Common myeloid progenitor, CD34-positive (primary cell): ENCODE measurements around the gene SF1.

Experiments
- CTCF ChIA-PET: fragments of 350-600 bp; sonication (Branson Sonifier 250); formaldehyde crosslinking; loops from one replicate; lab custom pipeline; 2021; ENCODE audit warnings: antibody characterized with exemption; lab: Charles Lee
- POLR2A ChIA-PET: fragments of 350-600 bp; sonication (Branson Sonifier 250); formaldehyde crosslinking; loops from one replicate; lab custom pipeline; 2021; ENCODE audit warnings: antibody characterized with exemption; lab: Charles Lee
- DNase-seq, 3 donors: peaks; one replicate each; pipeline versions ENCODE4 v3.0.0 to v3.0.0-alpha.2; 2013
- H3K27ac ChIP-seq, 2 experiments: 1 replicate in 1 of 2; 2 replicates in 1 of 2; pipeline ENCODE4 v1.7.0; 2013; ENCODE audit warnings: inconsistent platforms in 2 of 2, low read length in 2 of 2, mild to moderate bottlenecking in 2 of 2, low read depth in 1 of 2, moderate library complexity in 1 of 2; ENCODE audit not compliant: severe bottlenecking in 2 of 2, insufficient read depth in 1 of 2, poor library complexity in 1 of 2
- H3K27me3 ChIP-seq, 5 experiments: replicated peaks in 2 of 5; 1 replicate in 3 of 5; 2 replicates in 2 of 5; pipeline versions ENCODE4 v1.6.1 to v1.7.0; 2013; ENCODE audit warnings: low read length in 4 of 5, mild to moderate bottlenecking in 2 of 5, moderate library complexity in 2 of 5, inconsistent platforms in 1 of 5; ENCODE audit not compliant: insufficient read depth in 5 of 5, control insufficient read depth in 4 of 5
- H3K36me3 ChIP-seq, 4 experiments: 1 replicate in 2 of 4; 2 replicates in 2 of 4; pipeline versions ENCODE4 v1.6.1 to v1.7.0; 2013; ENCODE audit warnings: low read length in 3 of 4, control low read depth in 1 of 4, mild to moderate bottlenecking in 1 of 4; ENCODE audit not compliant: control insufficient read depth in 4 of 4, insufficient read depth in 4 of 4
- H3K4me1 ChIP-seq, 4 experiments: 1 replicate in 3 of 4; 2 replicates in 1 of 4; pipeline versions ENCODE4 v1.6.1 to v1.7.1; 2013; ENCODE audit warnings: low read length in 3 of 4, mild to moderate bottlenecking in 3 of 4, control low read depth in 1 of 4, inconsistent platforms in 1 of 4, moderate library complexity in 1 of 4; ENCODE audit not compliant: control insufficient read depth in 4 of 4, insufficient read depth in 4 of 4; ENCODE audit errors: control extremely low read depth in 1 of 4
- H3K4me3 ChIP-seq, 7 experiments: 1 replicate in 4 of 7; 2 replicates in 3 of 7; pipeline versions ENCODE4 v1.5.1 to v1.7.0; 2013; ENCODE audit warnings: mild to moderate bottlenecking in 7 of 7, low read length in 6 of 7, moderate library complexity in 6 of 7, inconsistent platforms in 2 of 7, low read depth in 2 of 7, control low read depth in 1 of 7; ENCODE audit not compliant: insufficient read depth in 4 of 7, control insufficient read depth in 1 of 7; ENCODE audit errors: extremely low read depth in 1 of 7
- H3K9me3 ChIP-seq, 5 experiments: 1 replicate in 4 of 5; 2 replicates in 1 of 5; pipeline versions ENCODE4 v1.6.1 to v1.7.1; 2013; ENCODE audit warnings: low read length in 4 of 5, mild to moderate bottlenecking in 2 of 5, inconsistent platforms in 1 of 5, low read depth in 1 of 5, moderate library complexity in 1 of 5; ENCODE audit not compliant: control insufficient read depth in 4 of 5, insufficient read depth in 2 of 5; ENCODE audit errors: control extremely low read depth in 1 of 5
- WGBS: methylation state at CpG from one replicate; pipeline ENCODE4 v1.1.5; 2013; ENCODE audit not compliant: insufficient coverage; 5-methylcytosine and 5-hydroxymethylcytosine counted together

Gene SF1

GRCh38 chr11:64736654-64737053 is 41.7 kb downstream of the SF1 start:
- DNase-seq: no peak
- Histone ChIP-seq H3K27me3 (no peaks in the 10 kb centered on the region), H3K9me3 (no peaks in the 10 kb centered on the region), H3K4me3 (no peak overlapping the region), H3K36me3 (peaks cover 4 to 83% (median 66%) of the 10 kb centered on the region in 4 experiments), H3K4me1 (peaks cover 0 to 5% (median 4%) of the 10 kb centered on the region in 4 experiments), H3K27ac (no peak overlapping the region)
- WGBS: 98% methylated on average over 13 of the region's 15 CpGs
- ChIA-PET POLR2A (no interaction called here), CTCF (interaction anchor here (0.7 to 17.7 kb wide), 6 partner anchors 8 to 87 kb away, joined by 3 to 345 read pairs (median 9); partner anchors contain the start of genes PYGM and RASGRP2)

- peak overlapping the region in 1 of 2 experiments; percentile 44 for H3K27ac ChIP-seq
Observed at GRCh38 chr11:64735725-64736259, 42.5 kb downstream of the SF1 start.

GRCh38 chr11:64734811-64735724 is 43.3 kb downstream of the SF1 start:
- no peak for DNase-seq
- H3K9me3 ChIP-seq: no peaks in the 10 kb centered on the region
- ChIA-PET CTCF (interaction anchor here (1.0 to 2.7 kb wide), 5 partner anchors 8 to 84 kb away, joined by 3 to 11 read pairs (median 4); partner anchors contain the start of gene RASGRP2), POLR2A (interaction anchor here (1.1 to 1.6 kb wide), 2 partner anchors 9 to 10 kb away, joined by 4 to 5 read pairs; partner anchors contain the start of gene RASGRP2)
- H3K4me1 ChIP-seq: peaks cover 0 to under 1% (median 0%) of the 10 kb centered on the region in 4 experiments
- H3K27ac ChIP-seq: no peak overlapping the region
- peaks cover 8 to 89% (median 65%) of the 10 kb centered on the region in 4 experiments for H3K36me3 ChIP-seq
- H3K4me3 ChIP-seq: no peak overlapping the region
- WGBS: 98% methylated on average over 15 of the region's 23 CpGs
- no peaks in the 10 kb centered on the region for H3K27me3 ChIP-seq

More at GRCh38 chr11:64735725-64736259, 42.5 kb downstream of the SF1 start:
- 100% methylated on average over 2 of the region's 9 CpGs for WGBS
- no peaks in the 10 kb centered on the region for H3K4me1 ChIP-seq
- POLR2A ChIA-PET: interaction anchor here (1.1 kb wide), 1 partner anchor 8 kb away, joined by 4 read pairs; the partner anchor contains the start of gene RASGRP2
- CTCF ChIA-PET: interaction anchor here (0.7 to 17.7 kb wide), 8 partner anchors 8 to 86 kb away, joined by 3 to 345 read pairs (median 6); partner anchors contain the start of genes PYGM and RASGRP2
- H3K27me3 ChIP-seq: no peaks in the 10 kb centered on the region
- no peaks in the 10 kb centered on the region for H3K9me3 ChIP-seq
- H3K4me3 ChIP-seq: no peak overlapping the region
- peaks cover 4 to 89% (median 65%) of the 10 kb centered on the region in 4 experiments for H3K36me3 ChIP-seq
- no peak for DNase-seq

- peaks cover 11 to 83% (median 61%) of the 10 kb centered on the region in 4 experiments for H3K36me3 ChIP-seq
- no peak overlapping the region for H3K4me3 ChIP-seq
- no peak overlapping the region for H3K27ac ChIP-seq
- no peaks in the 10 kb centered on the region for H3K27me3 ChIP-seq
- H3K9me3 ChIP-seq: no peaks in the 10 kb centered on the region
- ChIA-PET CTCF (interaction anchor here (1.3 kb wide), 1 partner anchor 13 kb away, joined by 3 read pairs; no protein-coding TSS in a partner anchor), POLR2A (no interaction called here)
- peaks cover 0 to 3% (median 0%) of the 10 kb centered on the region in 4 experiments for H3K4me1 ChIP-seq
- no peak for DNase-seq
- WGBS: 93% methylated on average over 2 of the region's 3 CpGs
Observed at GRCh38 chr11:64731601-64732000, 46.7 kb downstream of the SF1 start.

- POLR2A ChIA-PET: no interaction called here
Observed at GRCh38 chr11:64729851-64730382, 48.4 kb downstream of the SF1 start.

GRCh38 chr11:64728757-64729365 is 49.5 kb downstream of the SF1 start:
- 98% methylated on average over 8 of the region's 11 CpGs for WGBS
- Histone ChIP-seq H3K9me3 (no peaks in the 10 kb centered on the region), H3K36me3 (peaks cover 7 to 57% (median 43%) of the 10 kb centered on the region in 4 experiments), H3K27ac (no peak overlapping the region), H3K4me3 (no peak overlapping the region), H3K4me1 (peaks cover 0 to 17% (median 10%) of the 10 kb centered on the region in 4 experiments), H3K27me3 (no peaks in the 10 kb centered on the region)
- DNase-seq: no peak
- ChIA-PET POLR2A (no interaction called here), CTCF (interaction anchor here (1.0 kb wide), 1 partner anchor 40 kb away, joined by 3 read pairs; no protein-coding TSS in a partner anchor)

More at GRCh38 chr11:64729851-64730382, 48.4 kb downstream of the SF1 start:
- Histone ChIP-seq H3K4me1 (peaks cover 0 to 6% (median 4%) of the 10 kb centered on the region in 4 experiments), H3K27ac (no peak overlapping the region), H3K36me3 (peaks cover 8 to 67% (median 49%) of the 10 kb centered on the region in 4 experiments), H3K4me3 (no peak overlapping the region), H3K9me3 (no peaks in the 10 kb centered on the region), H3K27me3 (no peaks in the 10 kb centered on the region)
- DNase-seq: peak in 1 of 3 donors; percentile 37
- CTCF ChIA-PET: interaction anchor here (1.1 to 1.3 kb wide), 2 partner anchors 8 to 41 kb away, joined by 3 to 4 read pairs; no protein-coding TSS in a partner anchor
- WGBS: 72% methylated on average over 15 of the region's 21 CpGs
